KMS-11 (cell line): Measurements from ENCODE around the gene SPTBN1.

Experiments used
- H2AFZ ChIP-seq: fragments of 200-600 bp; sonication (generic); 2 replicates; pipeline ENCODE4 v1.6.1; 2016; ENCODE audit warnings: antibody characterized with exemption, mixed run types, low read depth
- H3K27ac ChIP-seq: fragments of 200-600 bp; sonication (generic); 2 replicates; pipeline ENCODE4 v1.6.1; 2016; ENCODE audit warnings: mild to moderate bottlenecking, mixed run types
- H3K27me3 ChIP-seq: fragments of 200-600 bp; sonication (generic); 2 replicates; pipeline ENCODE4 v1.6.1; 2017; ENCODE audit warnings: mild to moderate bottlenecking, low read depth, mixed run types, moderate library complexity; ENCODE audit not compliant: insufficient read depth
- H3K36me3 ChIP-seq: fragments of 200-600 bp; sonication (generic); 2 replicates; pipeline ENCODE4 v1.6.1; 2017; ENCODE audit warnings: mild to moderate bottlenecking, mixed run types; ENCODE audit not compliant: insufficient read depth
- H3K4me1 ChIP-seq: fragments of 200-600 bp; sonication (generic); 2 replicates; pipeline ENCODE4 v1.6.1; 2016; ENCODE audit warnings: mild to moderate bottlenecking, low read depth, mixed run types; ENCODE audit not compliant: poor library complexity, severe bottlenecking
- H3K4me2 ChIP-seq: fragments of 200-600 bp; sonication (generic); 2 replicates; pipeline ENCODE4 v1.7.0; 2016; ENCODE audit warnings: mild to moderate bottlenecking, mixed run types
- H3K4me3 ChIP-seq: fragments of 200-600 bp; sonication (generic); IDR thresholded peaks from 2 replicates; pipeline ENCODE4 v1.6.1; 2017; ENCODE audit warnings: low read depth, low read length, mixed read lengths; ENCODE audit not compliant: insufficient read depth
- H3K79me2 ChIP-seq: fragments of 200-600 bp; sonication (generic); 2 replicates; pipeline ENCODE4 v1.6.1; 2016; ENCODE audit warnings: low read depth, mixed run types; ENCODE audit not compliant: insufficient read depth
- H3K9ac ChIP-seq: fragments of 200-600 bp; sonication (generic); 2 replicates; pipeline ENCODE4 v1.6.1; 2016; ENCODE audit warnings: mild to moderate bottlenecking, mixed run types
- H4K20me1 ChIP-seq: fragments of 200-600 bp; sonication (generic); 2 replicates; pipeline ENCODE4 v1.6.1; 2016; ENCODE audit warnings: mild to moderate bottlenecking, mixed run types; ENCODE audit not compliant: insufficient read depth
- TF ChIP-seq, protein P1 (sequence below): fragments of 200-600 bp; sonication (generic); conservative IDR thresholded peaks from 2 replicates; pipeline ENCODE4 v1.6.1; 2017; ENCODE audit warnings: low read depth, mild to moderate bottlenecking, antibody characterized with exemption, low read length, moderate library complexity, mixed read lengths

SPTBN1 gene

DNA sequence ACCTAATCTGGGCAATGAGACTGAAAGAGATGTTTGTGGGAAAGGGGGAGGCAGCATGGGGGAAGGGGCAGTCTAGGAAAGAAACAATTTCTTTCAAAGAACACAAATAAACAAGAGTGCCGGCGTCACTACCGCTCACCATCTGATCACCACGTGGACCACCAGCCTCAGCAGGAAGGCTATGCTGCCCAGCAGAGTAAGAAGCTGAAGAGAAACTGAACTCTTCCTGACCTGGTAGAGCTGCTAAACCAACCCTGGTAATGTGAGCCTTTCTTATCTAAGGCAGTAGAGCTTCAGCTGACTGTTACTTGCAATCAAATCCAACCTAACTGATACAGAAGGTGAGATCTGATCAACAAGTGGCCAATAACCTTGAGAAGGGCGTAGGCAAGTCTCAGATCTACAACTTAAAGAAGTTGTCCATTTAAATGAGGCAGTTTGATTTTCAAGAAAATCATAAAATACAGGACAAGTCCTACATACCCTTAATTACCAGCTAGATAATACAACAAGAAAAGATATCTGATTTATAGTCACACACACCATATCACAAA is 44.2 kb upstream of the SPTBN1 start:
- H2AFZ ChIP-seq = no peak overlapping the region
- H3K9ac ChIP-seq = no peak overlapping the region
- H4K20me1 ChIP-seq = no peaks in the 10 kb centered on the region
- TF ChIP-seq, protein P1, sequence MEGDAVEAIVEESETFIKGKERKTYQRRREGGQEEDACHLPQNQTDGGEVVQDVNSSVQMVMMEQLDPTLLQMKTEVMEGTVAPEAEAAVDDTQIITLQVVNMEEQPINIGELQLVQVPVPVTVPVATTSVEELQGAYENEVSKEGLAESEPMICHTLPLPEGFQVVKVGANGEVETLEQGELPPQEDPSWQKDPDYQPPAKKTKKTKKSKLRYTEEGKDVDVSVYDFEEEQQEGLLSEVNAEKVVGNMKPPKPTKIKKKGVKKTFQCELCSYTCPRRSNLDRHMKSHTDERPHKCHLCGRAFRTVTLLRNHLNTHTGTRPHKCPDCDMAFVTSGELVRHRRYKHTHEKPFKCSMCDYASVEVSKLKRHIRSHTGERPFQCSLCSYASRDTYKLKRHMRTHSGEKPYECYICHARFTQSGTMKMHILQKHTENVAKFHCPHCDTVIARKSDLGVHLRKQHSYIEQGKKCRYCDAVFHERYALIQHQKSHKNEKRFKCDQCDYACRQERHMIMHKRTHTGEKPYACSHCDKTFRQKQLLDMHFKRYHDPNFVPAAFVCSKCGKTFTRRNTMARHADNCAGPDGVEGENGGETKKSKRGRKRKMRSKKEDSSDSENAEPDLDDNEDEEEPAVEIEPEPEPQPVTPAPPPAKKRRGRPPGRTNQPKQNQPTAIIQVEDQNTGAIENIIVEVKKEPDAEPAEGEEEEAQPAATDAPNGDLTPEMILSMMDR = no peak
- H3K4me1 ChIP-seq = no peaks in the 10 kb centered on the region
- H3K27me3 ChIP-seq = no peaks in the 10 kb centered on the region
- no peaks in the 10 kb centered on the region for H3K36me3 ChIP-seq
- no peaks in the 10 kb centered on the region for H3K79me2 ChIP-seq
- H3K4me3 ChIP-seq = no peak overlapping the region
- no peak overlapping the region for H3K27ac ChIP-seq
- no peak overlapping the region for H3K4me2 ChIP-seq

DNA sequence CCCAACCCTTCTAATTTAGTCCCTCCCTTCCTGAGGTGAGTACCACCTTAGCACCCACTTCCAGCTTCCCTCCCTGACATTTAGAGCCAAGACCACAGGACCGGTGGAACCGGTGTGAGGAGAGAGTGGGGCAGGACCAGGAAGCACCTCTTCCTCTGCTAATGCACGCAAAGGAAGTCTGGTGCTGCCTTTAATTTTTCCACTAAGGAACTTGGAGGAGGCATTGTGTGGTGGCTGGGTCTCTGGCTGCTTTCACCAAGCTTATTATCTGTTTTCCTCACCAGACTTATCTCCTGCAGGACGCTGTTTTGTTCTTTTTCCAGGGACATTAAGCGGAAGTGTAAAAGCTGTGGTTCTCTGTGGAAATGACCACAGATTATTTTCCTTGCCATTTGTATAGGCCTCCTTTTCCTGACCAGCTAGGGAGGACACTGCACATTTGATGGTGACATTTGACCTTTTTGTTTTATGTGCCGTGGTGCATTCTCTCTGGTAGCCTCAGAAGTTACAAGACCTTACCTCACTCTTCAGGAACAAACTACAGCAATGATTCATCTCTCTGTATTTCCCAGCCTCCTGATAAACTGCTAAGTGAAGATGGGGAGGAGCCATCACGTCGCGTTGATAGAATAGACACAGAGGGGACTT is 39.8 kb upstream of the SPTBN1 start:
- H3K4me3 ChIP-seq = no peak overlapping the region
- no peaks in the 10 kb centered on the region for H3K4me1 ChIP-seq
- TF ChIP-seq, protein P1 = no peak
- no peaks in the 10 kb centered on the region for H4K20me1 ChIP-seq
- H3K27ac ChIP-seq = no peak overlapping the region
- no peaks in the 10 kb centered on the region for H3K36me3 ChIP-seq
- H2AFZ ChIP-seq = no peak overlapping the region
- H3K27me3 ChIP-seq = no peaks in the 10 kb centered on the region
- no peak overlapping the region for H3K9ac ChIP-seq
- H3K4me2 ChIP-seq = no peak overlapping the region
- no peaks in the 10 kb centered on the region for H3K79me2 ChIP-seq

DNA sequence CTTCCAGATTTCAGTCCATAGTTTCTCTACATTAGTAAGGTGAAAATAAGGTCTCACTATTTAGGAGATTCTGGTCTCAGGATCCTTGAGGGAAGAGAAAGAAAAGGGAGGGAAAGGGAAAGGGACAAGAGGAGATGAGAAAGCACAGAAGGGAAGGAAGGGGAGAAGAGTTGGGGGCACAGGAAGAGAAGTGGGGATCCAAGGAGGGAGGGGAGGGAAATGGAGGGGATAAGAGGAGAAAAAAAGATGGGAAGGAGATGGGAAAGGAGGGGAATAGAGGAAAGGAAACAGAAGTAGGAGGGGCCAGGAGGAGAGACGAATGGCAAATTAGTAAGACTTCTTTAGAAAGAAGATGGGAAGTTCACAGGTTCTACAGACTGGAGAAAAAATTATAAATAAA is 39.2 kb upstream of the SPTBN1 start:
- Histone ChIP-seq H3K4me3 (no peak overlapping the region), H3K36me3 (no peaks in the 10 kb centered on the region), H4K20me1 (no peaks in the 10 kb centered on the region), H3K4me1 (no peaks in the 10 kb centered on the region), H3K9ac (no peak overlapping the region), H3K27ac (no peak overlapping the region), H3K79me2 (no peaks in the 10 kb centered on the region), H3K4me2 (no peak overlapping the region), H2AFZ (no peak overlapping the region), H3K27me3 (no peaks in the 10 kb centered on the region)
- TF ChIP-seq, protein P1 = no peak

DNA sequence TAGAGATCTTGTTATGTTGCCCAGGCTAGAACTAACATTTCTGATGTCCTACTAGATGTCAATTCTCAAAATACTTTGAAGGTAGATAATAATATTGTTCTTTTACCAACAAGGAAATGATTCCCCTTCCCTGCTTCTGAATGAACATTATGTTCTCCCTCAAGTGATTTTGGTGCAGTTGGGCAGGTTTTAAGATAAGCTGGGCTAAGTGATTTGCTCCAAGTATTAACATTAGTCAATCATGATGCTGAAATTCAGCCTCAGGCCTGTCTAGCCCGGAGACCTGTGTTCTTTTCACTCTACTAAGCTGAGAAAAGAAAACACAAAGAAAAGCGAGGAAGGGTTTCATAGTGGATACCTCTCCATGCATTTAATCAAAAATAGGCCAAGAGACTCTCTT is 38.5 kb upstream of the SPTBN1 start:
- Histone ChIP-seq H3K4me3 (no peak overlapping the region), H3K79me2 (no peaks in the 10 kb centered on the region), H3K36me3 (no peaks in the 10 kb centered on the region), H3K27ac (no peak overlapping the region), H3K4me2 (no peak overlapping the region), H3K4me1 (no peaks in the 10 kb centered on the region), H2AFZ (no peak overlapping the region), H4K20me1 (no peaks in the 10 kb centered on the region), H3K9ac (no peak overlapping the region), H3K27me3 (no peaks in the 10 kb centered on the region)
- TF ChIP-seq, protein P1 = no peak
